NCI-H345 (cell line): ENCODE measurements around the gene COL4A2.

Experiments
- DNase-seq: peaks from one replicate; lab custom pipeline; 2025; lab: John Stamatoyannopoulos, UW

The COL4A2 gene

DNA sequence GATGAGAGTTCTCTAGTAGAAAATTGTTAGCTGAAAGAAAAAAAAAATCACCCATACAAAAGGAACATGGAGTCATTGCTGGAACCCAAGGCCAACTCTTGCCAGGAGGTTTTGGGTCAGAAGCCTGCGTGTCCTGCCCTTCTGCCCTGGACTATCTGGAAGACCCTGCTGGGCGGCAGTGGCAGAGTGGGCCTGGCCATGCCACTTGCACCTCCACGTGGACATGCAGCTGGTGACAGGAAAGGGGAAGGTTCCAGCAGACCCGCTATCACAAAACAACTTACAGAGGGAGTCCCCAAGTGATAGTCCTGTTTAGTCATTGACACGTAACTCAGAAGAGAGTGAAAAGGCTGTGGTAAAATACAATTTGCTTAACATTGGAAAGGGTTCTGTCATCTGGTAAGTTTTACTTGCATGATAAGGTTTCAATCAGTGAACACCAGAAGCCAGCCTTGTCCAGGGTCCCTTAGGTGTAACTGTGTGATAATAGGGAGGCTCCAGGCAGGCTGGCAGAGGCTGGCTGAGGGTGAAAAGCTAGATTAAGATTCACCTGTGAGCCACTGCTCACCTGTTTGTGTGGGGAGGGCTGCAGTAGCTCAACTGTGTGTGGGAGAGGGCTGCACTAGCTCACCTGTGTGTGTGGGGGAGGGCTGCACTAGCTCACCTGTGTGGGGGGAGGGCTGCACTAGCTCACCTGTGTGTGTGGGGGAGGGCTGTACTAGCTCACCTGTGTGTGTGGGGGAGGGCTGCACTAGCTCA, 47.8 kb downstream of the COL4A2 start:
- DNase-seq, result no peak

DNA sequence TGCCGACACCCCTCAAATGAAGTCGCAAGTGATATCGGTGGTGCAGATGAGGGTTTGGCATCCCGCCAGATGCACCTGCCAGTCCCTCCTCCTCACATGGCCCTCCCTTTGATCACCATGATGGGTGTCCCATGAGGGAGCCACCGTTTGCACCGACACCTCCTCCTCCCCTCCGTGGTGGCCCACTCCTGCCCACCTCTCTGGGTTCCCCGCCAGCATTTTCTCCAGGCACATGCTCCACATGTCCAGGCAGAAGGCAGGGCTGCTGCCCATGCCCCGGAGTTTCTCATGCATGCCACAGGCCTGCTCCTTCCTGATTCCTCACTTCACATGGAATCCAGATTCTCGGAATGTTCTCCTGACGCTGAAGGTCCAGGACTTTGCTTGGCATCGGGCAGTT, 49.3 kb downstream of the COL4A2 start:
- no peak for DNase-seq

DNA sequence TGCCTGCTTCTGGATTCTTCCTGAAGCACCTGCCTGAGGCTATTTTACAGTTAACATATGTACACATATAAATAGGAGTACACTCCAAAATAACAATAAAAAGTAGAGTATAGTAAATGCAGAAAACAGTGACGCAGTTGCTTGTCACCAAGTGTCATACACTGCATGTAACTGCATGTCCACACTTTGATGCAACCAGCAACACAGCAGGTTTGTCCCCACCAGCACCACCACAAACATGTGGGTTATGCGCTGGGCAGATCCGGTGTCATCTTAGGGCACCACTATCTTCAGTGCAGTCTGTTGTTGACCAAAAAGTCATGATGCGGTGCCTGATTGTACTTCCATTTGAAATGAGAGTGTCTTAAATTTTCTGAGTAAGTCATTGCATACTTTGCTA, 51.3 kb downstream of the COL4A2 start:
- no peak for DNase-seq

DNA sequence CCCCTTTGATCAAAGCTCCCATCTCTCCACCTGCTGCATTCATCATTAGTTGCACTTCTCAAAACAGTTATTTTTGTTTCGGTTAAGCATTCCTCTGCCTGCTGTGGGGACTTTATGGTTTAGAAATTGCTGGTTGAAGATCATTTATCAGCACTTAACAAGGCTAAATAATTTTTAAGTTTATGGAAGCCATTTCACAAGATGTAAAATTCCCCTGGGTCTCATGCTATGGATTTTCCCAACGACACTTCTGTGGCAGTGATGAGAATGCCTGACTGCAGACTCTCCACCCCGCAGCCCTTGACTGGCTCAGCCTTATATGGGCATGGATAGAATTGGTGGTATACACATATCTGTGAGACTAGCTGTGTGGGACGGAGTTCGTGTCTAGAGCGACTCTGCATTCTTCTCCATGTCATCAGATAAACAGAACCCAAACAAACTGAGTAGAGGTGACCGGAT, 52.8 kb downstream of the COL4A2 start:
- DNase-seq, result no peak

DNA sequence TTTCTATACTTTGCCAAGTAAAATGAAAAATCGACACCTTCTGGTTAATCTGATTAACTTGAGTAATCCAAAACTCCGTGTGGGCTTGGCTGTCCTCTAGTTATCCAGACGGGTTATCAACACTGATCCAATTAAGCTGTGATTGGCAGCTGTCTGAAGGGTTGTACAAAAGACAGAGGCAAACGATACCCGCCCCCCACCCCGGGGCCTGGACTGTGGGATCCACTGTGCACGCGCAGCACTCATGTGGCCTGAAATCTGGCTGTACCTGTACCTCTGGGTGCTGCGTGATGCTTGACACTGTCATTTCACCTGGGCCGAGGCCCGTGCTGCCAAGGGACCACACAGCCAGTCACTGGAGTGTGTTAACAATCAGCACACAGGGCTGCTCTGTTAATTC, 53.5 kb downstream of the COL4A2 start:
- no peak for DNase-seq

DNA sequence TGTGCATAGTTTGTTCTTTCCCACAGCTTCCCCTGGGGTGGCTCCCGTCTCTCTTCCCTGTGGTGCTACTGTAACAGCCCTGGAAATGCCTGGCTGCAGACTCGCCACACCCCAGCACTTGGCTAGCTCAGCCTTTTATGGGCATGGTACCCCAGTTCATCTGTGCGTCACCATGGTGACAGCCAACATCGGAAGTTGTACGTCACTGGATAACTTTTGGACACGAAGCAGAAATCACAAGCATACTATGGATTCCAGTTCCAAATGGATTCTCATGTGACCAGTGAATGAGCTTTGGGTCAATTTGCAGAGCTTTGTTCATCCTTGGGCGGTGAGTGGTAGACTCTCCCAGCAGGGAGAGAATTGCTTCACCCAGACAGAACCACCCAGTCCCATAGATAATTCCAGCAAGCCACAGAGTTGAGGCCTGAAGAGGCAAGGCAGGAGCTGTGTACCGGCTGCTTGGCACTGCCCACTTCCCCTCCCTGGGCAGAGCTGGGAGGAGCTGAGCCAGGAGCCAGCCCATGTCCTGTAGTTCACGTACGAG, 54.4 kb downstream of the COL4A2 start:
- no peak for DNase-seq

DNA sequence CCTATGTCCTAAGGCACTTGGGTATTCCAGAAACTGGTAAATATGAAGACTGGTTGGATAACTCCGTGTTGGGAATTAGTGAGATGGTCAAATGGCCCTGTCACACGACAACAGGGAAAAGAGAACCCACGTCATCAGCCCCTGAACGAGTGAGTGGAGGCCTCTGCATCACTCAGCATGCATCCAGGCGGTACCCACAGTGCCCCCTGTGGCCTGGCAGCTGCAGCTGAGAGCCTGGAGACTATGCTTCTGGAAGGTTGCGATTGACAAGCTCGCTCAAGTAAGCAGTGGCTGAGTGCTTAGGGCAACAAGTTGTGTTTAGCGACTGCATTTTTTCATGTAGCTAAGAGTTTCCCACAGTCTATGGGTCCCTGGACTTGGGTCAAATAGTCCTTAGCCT, 55.9 kb downstream of the COL4A2 start:
- no peak for DNase-seq

DNA sequence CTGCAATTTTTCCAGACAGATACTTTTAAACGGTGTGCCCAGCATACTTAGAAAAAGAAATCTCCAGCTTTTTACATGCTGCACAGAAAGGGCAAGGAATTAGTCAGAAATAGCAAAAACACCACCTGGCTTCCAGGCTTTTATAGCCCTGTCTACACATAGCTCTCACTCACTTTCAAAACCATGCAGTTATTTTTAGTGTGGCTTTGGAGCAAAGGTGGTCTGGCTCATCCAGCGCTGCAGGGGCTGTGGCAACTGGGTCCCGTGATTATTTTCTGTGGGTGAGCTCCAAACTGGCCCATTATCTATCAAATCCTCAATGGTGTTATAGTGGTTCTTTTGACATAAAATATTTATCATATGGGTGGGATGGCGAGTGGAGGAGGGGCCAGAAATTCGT, 57.0 kb downstream of the COL4A2 start:
- no peak for DNase-seq

DNA sequence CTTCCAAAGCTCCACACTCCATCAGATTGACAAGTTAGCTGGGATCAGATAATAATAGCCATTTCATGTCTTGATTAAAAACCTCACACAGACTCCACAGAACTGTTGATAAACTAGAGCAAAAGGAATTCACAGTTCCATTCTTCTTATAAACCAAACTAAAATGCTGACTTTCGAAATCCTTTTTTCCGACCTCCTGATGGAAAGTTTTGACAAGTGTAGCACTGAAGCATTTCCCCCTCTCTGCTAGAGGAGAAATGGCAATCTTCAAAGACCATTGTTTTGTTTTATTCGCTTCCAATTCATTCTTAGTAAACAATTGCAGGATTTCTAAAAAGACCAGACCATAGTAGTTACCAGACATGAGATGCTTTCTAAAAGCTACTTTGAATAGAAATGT, 58.8 kb downstream of the COL4A2 start:
- no peak for DNase-seq

DNA sequence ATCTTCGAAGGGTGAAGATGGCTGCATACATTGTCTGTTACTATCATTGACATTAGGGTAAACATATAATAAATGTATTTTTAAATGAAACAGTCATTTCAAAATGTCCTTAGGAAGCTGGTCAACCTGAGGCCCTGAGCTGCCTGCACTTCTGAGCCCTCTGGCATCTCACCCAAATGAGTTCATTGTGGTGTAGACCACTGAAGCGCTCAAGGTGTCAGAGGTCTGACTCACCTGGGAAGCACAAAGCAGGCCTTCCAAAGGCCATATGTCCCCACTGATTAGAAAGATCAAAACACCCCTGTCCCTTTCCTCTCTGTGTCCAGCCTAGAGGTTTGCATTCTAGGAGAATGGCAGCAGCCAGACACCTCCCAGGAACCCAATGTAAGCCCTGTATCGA, 59.6 kb downstream of the COL4A2 start:
- no peak for DNase-seq

DNA sequence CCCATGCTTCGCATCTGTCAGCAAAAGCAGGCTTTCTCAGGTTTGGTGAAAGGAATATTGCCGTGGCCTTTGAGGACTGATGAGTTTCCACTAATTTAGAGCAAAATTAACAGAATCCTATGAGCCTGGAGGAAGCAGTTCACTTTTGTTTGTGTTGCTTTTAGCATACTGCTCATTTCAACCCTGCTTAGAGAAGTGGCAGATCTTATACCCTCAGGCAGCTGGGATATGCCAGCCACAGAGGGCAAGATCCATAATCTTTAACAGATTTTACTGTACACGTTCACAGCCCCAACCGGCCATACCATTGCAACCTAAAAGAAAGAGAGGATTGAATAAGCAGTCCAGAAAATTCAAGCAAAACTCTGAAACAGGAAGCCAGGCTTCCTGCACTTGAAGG, 60.5 kb downstream of the COL4A2 start:
- no peak for DNase-seq

DNA sequence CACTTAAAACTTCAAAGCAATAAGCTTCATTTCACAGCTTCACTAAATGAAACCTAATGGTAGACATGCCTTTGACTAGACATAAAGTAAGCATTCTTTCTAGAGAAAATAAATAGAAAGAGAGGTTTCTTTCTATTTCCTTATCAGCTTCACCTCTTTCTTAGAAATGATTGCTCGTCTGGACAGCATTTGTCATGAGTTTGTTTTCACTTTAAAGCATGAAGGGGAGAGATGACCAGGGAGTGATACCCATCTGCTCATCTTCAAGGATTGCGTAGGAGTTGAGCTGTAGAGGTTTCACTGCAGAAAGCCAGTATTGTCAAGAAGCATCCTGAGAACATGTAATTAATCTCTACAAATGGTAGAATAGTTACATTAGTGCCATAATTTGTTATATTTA, 61.3 kb downstream of the COL4A2 start:
- no peak for DNase-seq

DNA sequence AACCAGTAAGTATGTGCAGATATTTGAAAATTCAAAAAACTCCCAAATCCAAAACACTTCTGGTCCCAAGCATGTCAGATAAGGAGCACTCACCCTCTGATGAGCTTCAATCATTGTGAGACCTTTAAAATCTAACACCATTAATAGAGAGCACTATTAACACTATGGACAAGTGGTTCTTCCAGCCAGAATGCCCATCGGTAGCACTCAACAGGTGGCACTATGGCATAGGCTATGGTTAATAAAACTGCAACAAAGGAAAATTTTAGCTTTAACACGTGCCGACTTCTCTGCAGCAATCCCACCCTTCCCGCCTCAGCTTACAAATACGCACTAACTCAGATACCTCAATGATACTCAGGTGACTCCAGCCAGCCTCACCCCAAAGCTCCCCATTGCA, 62.3 kb downstream of the COL4A2 start:
- no peak for DNase-seq

DNA sequence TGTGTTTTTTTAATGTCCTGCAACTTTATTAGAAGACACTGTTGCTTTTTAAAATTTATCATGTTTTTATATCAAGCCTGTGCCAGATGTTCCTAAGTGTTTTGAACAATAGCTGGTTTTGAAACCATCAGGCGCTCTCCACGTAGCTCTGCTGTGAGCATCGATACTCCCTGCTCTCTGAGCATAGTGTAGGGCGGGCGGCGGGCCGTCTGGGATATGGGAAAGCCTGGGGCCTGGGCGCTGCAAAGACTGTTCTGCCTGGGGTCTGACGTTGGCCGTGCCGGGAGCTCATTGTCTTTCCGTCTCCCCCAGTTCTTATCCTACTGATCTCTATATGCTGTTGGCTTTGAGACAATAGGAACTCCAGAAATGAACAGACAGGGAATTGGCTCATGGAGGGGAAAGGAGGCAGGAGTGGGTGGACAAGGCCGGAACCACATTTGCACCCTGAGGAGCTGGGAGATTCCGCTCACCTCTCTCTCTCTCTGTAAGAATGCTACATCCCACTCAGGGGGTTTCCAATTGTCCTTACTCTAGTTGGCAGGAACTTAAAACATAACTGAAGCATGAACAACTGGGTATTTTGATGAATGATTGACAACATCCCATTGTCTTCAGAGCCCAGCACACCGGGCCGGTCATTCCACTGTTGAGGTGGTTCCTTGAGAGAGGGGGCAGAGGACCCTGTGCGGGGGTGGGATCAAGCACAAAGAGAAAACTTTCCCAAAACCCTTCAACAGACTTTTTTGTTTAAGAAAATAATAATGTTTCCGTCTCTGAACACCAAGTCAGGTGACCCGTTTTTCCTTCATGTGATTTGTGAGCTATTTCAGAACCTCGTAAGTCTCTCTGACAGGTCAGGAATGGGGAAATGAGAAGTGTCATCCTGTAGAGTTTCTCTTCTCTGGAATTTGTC, 64.7 kb downstream of the COL4A2 start:
- no peak for DNase-seq

DNA sequence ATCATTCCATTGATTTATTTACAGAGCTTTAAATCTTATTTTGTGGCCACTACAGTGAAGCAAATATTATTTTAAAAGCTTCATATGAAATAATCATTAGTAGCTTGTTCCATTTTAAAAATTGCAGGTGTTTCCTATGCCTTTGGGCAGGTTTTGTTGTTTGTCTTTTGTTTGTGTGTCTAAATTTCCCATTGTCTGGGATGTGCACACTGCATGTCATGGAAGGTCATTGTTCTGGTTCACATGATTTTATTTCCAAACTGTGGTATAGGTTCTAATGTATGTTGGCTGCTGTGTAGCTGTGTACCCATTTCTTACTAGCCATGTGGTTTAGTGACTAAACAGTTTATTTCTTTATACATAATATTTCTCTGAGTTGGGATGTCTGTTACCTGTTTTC, 65.6 kb downstream of the COL4A2 start:
- DNase-seq, result no peak

DNA sequence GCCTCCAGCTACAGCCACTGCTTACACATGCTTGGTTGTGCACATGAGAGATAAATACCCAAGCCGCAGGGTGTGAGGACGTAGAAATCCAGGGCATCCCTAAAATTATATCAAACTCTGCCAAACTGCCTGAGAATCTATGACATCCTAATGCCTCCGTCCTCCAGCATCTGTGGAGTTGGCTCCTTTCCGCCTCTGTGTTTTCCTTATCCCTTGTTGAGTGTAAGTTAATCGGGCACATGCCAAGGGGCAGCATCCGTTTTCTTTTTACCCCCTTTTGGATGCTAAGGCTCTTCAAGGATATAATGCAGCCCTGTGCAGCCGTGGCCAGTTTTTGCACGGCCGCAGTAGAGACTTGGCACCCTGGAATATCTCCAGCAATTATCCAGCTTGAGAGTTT, 66.5 kb downstream of the COL4A2 start:
- no peak for DNase-seq

DNA sequence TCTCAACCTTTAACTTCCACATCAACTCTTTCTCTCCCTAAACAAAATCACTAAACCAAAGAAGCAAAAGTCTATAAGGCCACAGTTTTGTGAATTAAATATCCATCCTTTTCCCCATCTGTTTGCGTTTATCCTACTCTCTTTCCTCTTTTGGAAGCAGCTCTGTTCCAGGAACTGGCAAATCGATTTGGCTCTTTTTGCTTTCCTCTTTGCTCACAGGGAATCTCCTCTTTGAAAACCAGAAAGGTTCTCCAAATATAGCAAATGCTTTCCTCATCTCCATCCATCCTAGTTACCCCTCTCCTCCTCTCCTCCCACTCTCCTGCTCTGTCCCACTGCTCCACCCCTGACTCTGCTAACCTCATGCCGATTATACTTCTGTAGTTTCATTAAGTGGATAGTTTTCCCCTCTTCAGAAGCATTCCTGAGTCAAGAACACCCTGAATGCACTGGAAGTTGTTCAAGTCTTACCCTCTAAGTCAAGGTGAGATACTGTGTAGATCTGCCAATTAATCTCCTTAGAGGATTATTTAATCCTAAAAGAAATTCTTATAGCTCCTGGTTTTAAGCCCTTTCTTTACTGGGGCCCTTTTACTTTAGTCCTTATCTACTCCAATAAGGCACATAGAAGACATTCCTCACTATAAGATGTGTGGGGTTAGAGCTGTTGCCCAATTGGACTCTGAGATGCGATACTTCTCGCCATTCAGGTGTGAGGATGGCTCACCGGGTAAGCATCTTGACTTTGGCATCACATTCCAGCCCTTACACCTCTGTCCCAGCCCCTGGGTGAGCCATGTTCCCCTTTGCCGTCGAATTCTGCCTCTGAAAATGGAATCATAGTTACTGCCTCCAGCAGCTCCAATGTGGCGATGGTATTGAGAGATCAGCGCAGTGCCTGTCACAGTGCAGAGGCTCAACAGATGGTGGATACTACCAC, 67.6 kb downstream of the COL4A2 start:
- no peak for DNase-seq

DNA sequence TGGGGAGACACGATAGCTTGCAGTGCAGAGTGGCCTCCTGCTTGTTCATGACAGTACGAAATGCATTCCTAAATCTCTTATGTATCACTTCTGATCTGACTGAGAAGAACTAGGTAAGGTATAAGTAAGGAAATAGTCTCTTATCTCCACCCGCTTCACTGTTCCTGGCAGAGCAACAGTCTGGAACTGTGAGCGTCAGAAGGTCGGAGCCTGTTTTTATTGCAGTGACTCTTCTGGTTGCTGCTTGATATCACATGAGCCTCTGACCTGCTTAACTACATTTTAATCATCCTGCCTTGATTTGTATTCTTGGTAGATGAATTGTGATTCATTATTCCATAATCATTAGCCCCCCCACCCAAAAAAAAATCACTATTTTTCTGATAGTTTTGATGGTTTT, 69.0 kb downstream of the COL4A2 start:
- no peak for DNase-seq

DNA sequence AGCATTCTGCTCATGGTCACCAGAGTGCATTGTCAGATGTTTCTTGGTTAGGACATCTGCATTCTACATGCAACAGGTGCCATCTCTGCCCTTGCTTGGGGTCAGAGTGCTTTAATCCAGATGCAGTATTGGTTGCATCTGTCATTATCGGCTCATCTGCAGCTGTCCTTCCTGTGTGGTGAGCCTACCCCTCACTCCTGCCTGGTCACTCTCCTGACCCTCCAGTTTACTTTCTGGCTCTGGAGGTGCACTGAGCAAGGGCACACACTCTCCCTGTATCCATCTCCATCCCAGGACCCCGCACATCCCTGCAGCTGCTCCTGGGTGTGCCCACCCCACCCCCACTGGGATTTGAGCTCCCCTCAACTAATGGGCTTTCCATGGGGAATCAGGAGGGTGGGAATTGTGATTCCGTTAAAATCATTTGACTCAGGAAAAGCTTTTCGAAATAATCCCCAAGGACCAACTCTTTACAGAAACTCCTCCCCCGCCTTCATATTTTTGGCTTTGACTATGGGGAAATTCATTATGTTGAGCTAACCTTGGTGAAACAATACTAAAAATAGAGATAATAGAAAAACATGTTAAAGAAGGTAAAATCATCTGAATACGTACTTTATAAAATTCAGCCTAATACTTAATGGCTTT, 70.2 kb downstream of the COL4A2 start:
- DNase-seq, result no peak

DNA sequence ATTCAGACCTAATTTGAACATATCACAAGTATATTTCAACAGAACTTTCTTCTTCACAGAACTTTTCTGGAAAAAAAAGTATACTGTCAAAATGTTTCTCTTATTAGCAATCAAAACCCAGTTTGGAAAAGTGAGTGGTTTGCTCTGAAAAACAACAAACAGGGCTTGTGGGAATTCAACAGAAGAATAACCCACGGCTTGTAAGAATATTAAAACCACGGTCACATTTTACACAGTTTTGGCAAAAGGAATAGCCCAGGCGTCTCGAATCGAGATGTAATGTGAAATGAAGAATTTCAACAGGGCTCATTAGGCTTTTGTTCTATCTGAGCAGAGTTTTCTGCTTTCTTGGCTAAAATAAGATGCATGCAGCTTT, 70.7 kb downstream of the COL4A2 start:
- no peak for DNase-seq

DNA sequence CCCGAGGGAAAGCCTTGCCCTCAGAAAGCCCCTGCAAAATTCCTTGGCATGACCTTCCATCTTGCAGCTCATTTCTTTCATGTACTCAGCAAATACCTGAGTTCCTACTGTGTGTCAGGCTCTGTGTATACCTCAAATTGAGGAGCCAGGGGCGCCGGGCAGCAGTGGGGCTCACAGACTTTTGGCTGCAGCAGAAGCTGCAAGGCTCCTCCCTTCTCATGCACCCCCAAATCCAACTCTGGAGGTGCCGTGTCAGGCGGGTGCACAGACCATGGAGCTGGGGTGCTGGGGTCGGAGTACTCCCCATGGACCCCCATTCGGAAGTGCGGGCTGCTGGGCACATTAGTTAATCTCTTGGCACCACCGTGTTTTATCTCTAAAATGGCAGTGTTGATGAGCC, 72.3 kb downstream of the COL4A2 start:
- no peak for DNase-seq
